Stimulated activated CD8-positive, alpha-beta memory T cell treated with anti-CD3 and anti-CD28 coated beads, Interleukin-15, amount 100 ng/mL, for 48 hours (primary cell): ENCODE measurements around the gene CAB39L.
A peak's percentile ranks its signal among the peaks of the same experiment; 100 is the strongest.

Experiments
- DNase-seq, 2 donors: peaks; one replicate each; pipeline ENCODE4 v3.0.0-alpha.2; 2020; ENCODE audit warnings: low read depth in 2 of 2

The CAB39L gene

DNA sequence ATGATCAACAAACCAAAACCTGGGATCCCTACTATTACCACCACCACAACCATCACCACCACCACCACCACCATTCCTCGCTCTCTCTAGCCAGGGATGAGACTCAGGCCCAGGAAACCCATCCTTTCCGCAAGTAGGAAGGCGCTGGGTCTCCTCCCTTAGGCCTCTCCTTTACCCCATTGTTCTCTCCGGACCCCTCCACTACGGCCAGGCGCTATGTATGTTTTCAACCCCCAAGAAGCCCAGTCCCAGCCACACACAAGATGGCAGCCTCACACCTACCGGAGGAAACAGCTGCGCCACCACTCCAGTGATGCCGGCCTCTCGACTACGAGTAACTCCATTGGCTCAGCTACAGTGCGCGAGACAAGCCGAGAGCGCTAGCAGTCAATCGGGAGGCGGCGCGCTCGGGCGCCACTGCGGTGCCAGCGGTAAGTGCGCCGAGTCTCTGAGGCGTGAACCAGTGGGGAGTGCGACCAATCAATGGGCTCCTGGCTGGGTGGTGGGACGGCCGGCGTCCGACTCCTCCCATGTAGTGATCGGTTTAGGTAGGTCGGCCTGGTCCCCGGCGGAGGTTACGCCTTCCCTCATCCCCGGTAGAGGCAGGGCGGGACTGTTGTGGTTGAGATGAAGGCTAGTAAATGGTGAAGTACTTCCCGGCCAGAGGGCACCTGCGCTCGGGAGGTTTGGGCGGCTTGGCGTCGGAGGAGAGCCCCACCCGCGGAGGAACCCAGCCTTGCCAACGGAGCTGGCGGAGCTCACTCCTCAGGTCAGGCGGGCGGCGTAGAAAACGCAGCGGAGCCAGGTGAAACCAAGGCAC is at the start of gene CAB39L, which contains the start of gene SETDB2:
CAB39L (minus strand) TSS at position 361 of the 820 bp plus-strand sequence. CDS start 61,154 bp downstream, outside the sequence.
SETDB2 (plus strand) TSS at position 571 of the 820 bp plus-strand sequence. CDS start 7,620 bp downstream, outside the sequence.
- DNase-seq = peak; percentile 98 to 99

DNA sequence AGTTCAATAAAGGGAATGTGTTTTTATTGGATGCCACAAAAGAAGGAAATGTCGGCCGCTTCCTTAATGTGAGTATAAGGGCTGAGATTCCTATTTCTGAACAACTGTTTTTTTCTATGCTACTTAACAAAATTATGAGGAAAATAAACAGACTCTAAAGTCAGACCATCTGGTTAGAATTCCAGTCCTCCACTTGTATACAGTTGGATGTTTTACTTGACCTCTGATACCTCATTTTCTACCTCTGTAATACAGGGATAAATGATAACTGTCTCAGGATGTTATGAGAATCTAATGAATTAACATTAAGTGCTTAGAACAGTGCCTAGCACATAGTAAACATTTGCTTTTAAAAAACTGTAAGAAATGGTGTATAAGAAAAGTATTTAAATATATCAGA is 44.7 kb upstream of the CAB39L start:
- no peak for DNase-seq

DNA sequence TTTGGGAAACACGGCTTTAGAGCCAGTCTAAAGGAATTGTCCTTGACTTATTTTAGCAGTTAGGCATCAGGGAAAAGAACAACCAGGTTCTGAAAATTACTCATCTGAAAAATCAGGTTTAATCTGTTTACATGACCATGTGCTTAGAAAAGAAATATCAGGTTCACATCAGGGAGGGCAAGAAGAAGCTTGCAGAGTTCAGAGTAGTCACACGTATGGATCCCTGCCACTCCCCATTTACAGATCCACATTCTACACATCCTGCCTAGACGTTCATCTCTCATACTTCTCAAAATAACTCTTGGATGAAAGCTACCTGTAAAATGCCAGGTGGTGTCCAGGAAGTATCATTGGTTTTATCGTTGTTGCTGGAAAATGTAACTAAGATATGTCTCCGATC is 37.9 kb upstream of the CAB39L start:
- no peak for DNase-seq

DNA sequence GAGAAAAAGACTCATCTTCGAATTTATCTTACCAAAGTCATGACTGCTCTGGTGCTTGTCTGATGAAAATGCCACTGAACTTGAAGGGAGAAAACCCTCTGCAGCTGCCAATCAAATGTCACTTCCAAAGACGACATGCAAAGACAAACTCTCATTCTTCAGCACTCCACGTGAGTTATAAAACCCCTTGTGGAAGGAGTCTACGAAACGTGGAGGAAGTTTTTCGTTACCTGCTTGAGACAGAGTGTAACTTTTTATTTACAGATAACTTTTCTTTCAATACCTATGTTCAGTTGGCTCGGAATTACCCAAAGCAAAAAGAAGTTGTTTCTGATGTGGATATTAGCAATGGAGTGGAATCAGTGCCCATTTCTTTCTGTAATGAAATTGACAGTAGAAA is 32.7 kb upstream of the CAB39L start:
- no peak for DNase-seq

DNA sequence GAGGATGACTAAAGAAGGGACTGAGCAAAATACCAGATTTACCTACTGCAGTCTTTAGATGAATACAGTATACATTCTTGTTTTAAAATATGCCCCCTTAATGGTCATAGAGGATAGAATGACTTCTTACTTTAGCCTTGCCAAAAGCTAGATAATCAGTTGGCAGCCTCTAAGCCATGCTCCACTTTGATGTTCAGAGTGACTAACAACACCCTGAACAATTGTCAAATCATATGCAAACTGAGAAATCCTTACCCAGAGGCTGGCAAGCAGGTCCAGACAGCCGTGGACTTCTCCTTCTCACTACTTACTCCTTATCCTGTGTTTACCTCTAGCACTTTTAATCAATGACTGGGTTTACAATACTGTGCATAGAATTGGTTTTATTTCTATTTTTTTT is 28.3 kb upstream of the CAB39L start:
- no peak for DNase-seq

DNA sequence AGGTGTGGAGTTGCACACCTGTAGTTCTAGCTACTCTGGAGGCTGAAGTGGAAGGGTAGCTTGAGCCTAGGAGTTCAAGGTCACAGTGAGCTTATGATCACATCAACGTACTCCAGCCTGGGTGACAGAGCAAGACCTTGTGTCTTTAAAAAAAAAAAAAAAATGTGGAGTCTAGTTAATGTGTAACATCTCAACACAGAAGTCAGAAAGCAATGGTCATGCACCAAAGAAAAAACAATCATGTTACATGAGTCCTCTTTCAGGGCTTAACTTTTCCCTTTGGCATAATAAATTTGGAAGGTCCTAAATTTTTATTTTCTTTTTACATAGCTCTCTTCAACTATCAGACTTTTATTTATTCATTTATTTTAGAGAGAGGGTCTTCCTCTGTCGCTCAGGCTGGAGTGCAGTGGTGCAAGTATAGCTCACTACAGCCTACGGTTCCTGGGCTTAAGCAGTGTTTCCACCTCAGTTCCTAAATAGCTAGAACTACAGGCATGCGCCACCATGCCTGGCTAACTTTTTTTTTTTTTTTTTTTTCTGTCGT is 22.5 kb upstream of the CAB39L start:
- DNase-seq = no peak

DNA sequence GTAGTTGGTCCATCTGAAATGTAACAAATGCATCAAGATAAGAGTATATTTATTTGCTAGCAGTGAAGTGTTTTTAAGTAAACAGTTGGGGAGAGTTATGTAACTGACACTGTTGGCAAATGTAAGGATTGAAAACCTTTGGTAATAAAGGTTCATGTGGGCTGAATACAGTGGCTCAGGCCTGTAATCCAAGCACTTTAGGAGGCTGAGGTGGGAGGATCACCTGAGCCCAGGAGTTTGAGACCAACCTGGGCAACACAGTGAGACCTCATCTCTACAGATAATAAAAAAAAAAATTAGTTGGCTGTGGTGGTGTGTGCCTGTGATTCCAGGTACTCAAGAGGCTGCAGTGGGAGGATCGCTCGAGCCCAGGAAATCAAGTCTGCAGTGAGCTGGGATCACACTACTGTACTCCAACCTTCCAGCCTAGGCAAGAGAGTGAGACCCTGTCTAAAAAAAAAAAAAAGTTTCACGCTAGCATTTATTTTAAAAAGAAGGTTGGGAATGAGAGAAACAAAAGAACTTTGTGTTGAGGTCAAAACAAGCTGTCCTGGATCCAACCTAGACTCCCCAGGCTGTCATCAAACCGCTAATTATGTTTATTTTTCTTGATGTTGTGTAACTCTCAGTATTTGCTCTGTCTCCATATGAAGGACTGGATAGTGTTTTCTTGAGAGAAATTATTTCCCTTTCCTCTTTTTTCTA is 20.9 kb upstream of the CAB39L start:
- DNase-seq = no peak

DNA sequence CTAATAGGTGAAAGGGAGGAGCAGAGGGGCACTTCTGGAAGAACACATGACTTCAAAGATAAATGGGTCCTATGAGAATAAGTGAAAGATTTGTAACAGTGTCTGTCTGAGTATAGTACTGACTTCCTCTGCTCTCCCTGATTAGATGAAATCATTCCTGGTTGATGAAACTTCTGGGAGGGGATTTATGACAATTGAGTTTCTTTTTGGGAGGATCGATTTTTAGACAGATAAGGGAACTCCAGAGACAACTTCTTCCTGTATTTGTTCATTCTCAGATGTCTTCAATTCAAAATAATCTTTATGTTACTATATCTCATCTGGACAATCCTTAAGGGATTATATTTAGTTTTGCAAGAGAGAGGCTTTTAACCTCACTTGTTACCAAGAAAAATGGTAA is 20.2 kb upstream of the CAB39L start:
- DNase-seq = no peak

DNA sequence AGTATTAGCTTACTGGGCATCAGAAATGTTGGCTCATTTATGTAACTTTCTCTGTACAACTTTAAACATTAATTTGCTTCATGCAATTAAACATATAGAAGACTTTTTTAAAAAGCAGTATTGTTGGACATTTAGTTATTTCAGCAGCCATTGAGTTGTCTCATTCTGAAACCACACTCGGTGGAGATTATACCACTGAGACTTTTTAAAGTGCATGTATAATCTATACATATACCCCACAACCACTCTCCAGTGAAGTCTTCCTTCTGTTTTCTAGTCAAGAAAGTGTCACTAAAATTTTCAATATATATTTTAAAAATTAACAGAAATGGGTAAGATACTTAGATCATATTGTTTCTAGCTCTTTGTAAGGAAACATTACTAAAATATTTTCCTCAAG is 15.7 kb upstream of the CAB39L start:
- DNase-seq = no peak

DNA sequence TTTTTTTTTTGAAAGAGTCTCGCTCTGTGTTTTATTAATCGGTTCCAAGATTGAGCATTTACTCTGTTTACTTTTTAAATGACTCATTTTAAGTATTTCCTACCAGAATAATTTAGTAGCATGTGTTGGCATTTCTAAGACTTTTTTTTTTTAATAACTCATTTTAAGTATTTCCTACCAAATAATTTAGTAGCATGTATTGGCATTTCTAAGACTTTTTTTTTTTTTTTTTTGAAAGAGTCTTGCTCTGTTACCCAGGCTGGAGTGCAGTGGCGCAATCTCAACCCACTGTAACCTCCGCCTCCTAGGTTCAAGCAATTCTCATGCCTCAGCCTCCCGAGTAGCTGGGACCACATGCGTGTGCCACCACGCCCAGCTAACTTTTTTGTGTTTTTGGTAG is 13.4 kb upstream of the CAB39L start:
- no peak for DNase-seq

DNA sequence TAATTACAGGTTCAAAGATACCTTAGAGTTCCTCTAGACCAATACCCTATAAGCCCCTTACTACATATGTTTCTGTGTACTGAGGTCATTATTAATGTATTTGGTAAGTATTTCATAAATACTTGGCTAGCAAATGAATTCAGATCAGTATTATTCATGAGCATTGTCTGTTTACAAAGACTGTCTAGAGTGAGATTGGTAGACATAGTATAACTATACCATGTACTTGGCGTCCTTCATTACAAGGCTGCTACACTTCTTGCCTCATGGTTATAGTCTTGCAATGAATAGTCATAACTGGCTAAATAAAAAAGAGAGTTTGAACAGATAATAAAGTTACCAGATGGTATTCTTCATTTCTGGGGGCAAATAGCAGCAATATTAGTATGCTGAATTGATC is 12.3 kb upstream of the CAB39L start:
- no peak for DNase-seq

DNA sequence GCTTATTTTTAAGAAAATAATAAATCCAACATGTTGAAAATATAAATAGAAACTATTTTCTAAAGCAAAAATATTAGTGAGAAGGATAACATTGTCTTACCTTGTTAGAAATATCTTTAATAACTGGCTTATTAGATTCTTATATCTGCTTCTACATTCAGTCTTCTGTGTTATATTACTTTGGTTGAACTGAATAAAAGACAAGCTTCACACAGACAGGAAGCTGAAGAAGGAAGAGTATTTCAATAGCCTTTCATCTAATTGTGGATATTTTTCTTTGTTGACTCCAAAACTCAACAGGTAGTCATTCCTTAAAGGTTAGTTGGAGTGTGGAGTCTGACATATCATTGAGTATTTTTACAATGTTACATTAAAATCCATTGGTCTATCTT is 11.1 kb upstream of the CAB39L start:
- no peak for DNase-seq

DNA sequence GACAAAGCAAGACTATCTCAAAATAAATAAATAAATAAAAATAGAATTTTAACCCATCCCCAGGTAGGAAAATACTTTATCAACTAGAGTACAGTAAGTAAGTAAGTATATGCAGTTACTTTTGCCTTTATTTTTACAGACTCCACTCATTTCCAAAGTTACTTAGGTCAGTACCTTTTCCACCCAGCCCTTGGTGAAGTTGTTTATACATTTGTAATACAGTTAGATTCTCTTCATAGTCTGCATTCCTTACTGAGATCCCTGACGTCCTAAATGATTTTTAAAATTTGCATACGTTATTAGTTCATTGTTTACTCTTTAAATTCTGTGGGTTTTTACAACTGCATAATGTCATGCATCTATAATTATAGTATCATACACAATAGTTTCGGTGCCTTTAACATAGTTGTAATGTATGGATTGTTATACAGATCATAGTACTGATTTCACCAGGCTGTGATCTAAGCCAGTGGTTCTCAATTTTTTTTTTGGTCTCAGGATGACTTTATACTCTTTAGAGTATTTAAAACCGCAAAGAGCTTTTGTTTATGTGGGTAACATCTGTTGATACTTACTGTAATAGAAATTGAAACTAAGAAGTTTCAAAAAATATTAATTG is 10.6 kb upstream of the CAB39L start:
- no peak for DNase-seq

DNA sequence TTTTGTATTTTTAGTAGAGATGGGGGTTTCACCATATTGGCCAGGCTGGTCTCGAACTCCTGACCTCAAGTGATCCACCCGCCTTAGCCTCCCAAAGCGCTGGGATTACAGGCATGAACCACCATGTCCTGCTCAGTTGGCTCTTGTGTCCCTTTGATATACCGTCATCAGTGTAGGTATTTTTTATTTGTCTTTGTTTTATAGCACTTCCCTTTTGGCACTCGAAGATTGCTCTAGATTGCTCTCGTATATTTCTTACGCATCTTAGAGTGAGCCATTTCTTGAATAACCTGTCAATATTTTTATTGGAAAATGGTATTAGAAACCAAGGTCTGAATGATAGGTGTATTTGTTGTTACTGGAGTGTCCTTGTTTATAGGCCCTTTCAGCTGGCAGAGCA is 9.6 kb upstream of the CAB39L start:
- no peak for DNase-seq

DNA sequence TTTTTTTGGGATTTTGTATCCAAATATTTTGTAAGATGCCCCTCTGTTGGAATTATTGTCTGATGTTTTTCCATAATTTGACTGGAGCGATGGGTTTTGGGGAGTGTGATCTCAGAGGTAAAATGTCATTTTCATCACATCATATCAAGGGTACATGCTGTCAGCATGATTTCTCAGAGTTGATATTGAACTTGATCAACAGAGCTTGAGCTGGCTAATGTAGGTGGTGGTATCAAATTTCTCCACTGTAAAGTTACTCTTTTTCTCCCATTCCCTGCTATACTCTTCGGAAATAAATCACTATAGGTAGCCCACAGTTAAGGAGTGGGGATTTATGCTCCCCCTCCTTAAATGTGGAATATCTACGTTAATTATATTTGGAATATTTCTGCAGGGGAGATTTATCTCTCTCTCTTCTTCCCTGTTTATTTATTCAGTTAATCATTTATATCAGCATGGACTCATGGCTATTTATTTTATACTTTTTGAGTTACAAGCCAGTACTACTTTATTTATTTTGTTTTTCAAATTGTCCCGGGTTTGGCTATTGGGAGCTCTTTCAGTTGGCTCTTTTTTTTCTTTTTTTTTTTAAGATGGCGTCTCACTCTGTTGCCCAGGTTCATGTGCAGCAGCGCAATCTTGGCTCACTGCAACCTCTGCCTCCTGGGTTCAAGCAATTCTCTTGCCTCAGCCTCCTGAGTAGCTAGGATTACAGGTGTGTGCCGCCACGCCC is 9.0 kb upstream of the CAB39L start:
- DNase-seq = no peak

DNA sequence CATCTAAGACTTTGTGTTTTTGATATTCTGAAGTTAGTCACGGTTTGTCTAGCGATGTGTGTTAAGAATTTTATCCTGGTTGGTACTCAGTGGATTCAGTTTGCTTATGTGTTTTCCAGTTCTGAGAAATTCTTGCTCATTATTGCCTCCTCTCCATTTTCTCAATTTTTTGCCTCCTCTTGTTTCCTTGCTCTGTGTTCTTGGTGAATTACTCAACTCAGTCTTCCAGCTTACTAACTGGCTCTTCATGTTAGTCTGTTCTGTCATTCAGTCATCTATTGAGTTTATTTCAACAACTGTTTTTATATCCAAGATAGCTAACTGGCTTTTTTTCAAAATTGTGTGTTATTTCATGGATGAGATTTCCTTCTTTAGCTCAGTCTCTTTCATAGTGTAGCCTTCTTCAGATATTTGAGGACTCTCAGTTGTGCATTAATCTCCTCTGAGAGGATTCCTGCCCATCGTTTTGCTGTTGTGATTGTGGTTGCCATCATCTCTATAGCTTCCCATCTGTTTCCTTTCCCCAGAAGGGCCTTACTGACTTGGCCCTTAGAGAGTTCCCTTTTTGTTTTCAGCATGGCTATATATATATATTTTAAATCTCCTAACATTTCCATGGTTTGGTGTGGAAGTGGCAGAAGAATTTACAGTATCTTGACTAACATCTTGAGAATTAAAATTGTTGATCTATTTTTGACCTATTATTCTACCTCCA is 6.4 kb upstream of the CAB39L start:
- DNase-seq = no peak

DNA sequence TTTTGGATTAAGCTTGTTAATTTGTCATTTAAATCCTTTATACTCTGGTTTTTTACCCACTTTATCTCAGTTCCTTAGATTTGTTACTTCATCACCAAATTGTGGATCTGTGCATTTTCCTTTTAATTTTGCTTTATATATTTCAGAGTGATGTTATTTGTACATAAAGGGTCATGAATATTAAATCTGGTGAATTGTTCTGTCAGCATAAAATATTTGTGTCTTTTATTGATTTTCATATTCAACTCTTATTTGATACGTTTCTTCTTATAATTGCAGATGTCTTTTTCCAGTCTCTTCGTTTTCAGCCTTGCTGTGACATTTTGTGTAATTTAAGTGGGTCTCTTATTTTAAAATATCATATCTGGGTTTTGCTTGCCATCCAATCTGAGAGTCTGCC is 4.9 kb upstream of the CAB39L start:
- no peak for DNase-seq

DNA sequence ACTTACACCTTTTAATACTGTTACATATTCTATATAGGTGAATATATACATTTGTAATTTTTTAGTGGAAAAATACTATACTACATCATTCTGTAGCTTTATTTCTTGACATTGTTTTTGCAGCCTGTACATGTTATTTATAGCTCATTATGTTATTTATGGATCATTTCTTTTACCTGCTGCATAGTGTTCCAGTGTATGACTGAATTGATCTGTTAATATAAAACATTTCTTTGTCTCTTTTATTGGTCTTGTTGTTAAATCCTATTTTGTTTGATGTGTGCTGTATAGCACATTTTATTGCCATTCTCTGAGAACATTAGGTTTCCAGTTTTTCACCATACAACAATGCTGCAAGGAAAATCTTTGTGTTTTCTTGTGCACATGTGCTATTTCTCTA is 2.6 kb upstream of the CAB39L start:
- DNase-seq = no peak

DNA sequence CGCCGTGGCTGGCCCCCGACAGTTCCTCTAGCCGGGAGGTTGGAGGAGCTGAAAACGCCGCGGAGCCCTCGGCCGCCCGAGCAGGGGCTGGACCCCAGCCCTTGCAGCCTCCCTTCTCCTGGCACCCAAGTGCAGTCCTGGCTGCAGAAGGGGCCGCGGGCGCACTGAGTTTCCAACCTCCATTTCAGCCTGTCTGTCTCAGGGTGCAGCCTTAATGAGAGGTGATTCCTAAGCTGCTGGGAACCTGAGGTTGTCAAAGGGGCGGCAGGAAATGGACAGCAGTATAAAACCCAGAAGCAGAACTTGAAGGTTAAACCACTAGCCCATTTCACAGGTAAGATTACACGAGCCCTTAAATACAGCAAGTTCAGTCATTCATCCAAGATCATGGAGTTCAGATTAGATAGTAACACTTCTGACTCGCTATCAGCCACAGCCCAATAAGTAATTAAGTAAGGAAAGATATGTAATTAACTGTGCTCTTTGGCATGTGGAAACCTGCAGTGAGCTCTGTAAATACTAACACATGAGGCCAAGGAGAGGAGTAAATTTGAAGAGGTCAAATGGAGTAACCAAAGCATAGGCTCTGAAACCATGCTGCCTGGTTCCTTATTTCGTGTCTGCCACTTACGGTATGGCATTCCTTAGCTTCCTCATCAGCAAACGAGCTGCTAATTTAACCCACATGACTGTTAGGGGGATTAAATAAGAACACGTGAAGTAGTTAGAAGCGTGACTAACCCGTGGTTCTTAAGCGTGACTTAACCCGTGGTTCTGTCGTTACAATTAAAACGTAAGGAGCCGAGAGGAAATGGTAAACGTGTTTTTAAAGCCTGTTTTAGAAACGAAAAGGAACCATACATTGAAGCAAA is 896 bp upstream of the CAB39L start:
- DNase-seq = no peak

DNA sequence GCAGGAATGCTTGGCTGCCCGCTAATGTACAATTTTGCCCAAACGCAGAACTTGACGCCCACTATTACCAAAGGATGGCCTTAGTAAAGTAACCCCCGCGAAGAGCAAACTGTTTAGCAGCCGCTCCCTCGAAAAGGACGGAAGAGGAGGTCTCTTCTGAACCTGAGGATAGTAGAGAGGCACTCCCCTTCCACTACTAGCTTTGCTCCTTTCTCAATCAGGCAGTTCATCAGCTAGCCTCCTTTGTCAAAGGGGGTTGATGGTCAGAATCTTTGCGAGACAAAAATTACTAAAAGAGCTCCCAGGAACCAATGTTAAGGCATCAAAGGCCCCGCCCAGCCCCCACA is 534 bp downstream of the CAB39L start:
- no peak for DNase-seq
